Germinal center (tissue), 1 donor: ENCODE measurements around the gene RIOK3.
"Not testable (repeated sequence)": the region's sequence is repeated elsewhere in the genome, so short reads cannot be mapped to it uniquely, and the experiment has no call there.

Experiments
- DNase-seq: peaks from one replicate; pipeline ENCODE4 v3.0.0; 2012; ENCODE audit warnings: mixed read lengths, low spot score

RIOK3 gene

GRCh38 chr18:23451491-23451890, 1.6 kb upstream of the RIOK3 start:
- no peak for DNase-seq

DNA sequence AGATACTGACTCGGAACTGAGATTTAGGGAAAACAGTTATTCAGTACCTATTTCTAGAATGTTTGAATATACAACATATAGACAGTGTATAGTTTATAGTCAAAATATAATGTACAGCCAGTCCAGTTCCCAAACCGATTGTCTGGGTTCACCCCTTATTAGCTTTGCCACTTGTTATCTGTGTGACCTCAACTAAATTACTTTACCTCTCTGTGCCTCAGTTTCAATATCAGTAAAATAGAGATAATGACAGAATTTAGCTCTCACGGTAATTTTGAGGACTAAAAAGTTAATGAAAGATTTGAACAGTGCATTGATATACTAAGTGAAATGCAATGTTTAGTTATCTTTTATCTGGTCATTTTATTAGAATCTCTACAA, 750 bp upstream of the RIOK3 start:
- DNase-seq = no peak

- no peak for DNase-seq
Observed at GRCh38 chr18:23453680-23454058, 582 bp downstream of the RIOK3 start.

DNA sequence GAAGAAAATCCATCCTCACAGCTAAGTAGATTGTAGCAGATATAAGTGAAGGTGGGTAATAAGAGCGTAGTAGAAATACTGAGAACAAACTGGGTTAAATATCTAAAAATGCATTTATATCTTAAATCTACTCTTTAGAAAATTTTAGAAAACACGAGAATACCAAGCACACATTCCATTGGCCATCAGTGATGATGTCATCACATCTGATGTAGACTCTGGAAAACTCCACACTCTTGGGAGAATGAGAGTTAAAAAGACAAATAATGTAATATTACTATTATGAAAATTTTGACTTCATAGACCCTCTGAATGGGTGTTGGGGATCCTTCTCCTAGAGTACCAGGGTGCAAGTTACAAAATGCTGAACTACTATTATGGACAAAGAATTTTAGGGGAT, 3.7 kb downstream of the RIOK3 start:
- no peak for DNase-seq

GRCh38 chr18:23458830-23459529, 5.9 kb downstream of the RIOK3 start:
- DNase-seq = no peak

GRCh38 chr18:23459530-23459921, 6.4 kb downstream of the RIOK3 start:
- DNase-seq = no peak

DNA sequence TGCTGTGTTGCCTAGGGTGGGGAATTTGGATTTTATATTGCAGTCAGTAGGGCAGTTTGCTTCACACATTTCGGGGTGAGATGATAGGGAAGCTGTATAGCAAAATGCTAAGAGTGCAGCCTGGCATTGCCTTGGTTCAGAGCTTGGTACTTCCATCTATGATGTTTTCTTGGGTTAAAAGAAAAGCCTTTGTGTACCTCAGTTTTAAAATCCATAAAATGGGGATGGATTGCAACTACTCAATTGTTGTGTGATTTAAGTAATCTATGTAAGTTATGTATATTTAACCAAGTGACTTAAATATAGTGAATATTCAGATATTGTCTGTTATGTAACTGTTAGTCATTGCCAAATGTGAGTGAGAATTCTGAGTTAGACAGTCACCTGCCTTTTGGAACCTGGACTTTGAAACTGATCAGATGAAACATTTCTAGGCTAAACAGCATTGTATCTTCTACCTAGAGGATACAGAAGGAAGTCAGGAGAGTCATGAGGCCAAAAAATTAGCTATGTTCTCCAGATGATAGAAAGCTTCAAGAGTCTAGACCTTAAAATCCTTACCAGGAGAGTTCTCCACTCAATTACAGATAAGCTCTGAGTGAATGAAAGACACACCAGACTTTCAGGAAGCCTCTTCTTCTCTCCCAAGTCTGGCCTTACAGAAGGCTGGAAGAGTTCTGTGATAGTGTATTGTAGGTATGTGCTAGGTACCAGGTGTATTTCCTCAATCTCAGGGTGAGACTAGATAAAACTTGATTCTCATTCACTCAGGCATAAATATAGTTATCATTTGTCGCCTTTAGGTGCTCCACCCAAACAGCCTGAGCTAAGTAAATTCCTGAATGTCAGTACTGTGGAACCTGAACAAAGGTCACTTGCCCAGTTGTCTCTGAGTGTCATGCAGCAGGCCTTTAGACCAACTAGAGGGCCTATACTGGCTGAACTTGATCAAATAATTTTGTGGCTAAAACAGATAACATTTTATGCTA, 7.5 kb downstream of the RIOK3 start:
- no peak for DNase-seq

DNA sequence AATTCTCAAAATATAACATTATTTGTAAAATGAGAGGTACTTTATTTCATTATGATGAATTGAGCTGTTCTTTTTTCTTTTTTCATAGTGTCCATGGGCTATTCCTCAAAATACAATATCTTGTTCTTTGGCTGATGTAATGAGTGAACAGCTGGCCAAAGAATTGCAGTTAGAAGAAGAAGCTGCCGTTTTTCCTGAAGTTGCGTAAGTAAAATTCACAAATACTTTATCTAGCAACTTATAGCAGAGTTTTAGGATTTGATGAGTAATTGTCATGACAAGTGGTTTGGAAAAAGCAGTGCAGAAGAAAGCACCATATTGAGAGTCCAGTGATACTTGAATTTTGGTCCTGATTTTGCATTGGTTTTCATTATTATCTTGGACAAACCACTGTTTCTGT, 9.8 kb downstream of the RIOK3 start:
- no peak for DNase-seq

GRCh38 chr18:23468753-23469459, 15.8 kb downstream of the RIOK3 start:
- DNase-seq = no peak

DNA sequence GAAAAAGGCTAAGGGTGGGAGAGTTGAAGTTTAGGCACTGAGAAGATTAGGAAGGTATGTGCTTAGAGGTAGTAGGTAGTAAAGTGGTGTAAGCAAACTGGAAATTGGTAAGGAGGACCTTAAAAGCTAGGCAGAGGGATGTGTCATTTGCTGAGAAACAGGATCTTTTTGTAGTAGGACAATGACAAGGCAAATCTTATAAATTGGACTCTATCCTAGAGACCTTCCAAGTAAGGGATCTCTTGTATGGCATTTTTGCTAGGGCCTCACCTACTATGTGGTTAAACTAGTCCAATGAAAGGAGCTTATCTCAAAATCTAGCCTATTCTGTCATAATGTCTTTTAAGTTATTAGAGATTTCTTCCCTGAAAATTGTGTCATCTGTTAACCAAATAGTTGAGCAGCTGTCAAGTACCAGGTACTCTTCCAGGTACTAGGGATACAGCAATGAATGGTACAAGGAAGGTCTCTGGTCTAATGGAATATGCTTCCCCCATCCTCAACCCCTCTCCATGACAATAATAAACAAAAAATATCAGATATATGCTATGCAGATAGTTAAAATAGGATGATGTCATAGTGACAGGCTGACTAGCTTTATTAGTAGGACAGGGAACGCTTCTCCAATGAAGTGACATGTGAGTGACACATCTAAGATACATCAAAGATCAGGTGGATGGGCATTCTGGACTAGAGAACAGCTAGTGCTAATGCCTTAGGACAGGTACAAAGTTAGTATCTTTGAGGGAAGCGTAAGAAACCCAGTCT, 17.7 kb downstream of the RIOK3 start:
- DNase-seq = no peak

DNA sequence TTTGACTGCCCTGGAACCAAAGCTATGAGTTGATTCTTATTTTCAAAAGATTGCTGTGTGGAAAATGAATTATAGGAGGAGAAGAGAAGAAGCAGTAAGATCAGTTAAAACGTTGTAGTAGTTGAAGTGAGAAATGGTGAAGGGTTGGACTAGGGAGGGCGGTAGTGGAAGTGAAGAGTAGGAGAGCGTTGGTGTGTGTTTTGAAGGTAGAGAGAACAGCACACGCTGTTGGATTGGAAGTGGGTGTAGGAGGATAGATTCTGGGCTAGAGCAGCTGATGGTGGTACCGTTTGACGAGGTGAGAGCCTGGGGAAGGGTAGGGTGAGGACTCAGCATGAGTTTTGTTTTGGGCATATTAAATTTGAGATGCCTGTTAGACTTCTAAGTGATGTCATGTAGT, 18.4 kb downstream of the RIOK3 start:
- no peak for DNase-seq

- DNase-seq = peak; percentile 59
Observed at GRCh38 chr18:23479829-23480505, 26.9 kb downstream of the RIOK3 start.

- DNase-seq = no peak
Observed at GRCh38 chr18:23484561-23485182, 31.6 kb downstream of the RIOK3 start.

- no peak for DNase-seq
Observed at GRCh38 chr18:23485386-23485785, 32.3 kb downstream of the RIOK3 start.

DNA sequence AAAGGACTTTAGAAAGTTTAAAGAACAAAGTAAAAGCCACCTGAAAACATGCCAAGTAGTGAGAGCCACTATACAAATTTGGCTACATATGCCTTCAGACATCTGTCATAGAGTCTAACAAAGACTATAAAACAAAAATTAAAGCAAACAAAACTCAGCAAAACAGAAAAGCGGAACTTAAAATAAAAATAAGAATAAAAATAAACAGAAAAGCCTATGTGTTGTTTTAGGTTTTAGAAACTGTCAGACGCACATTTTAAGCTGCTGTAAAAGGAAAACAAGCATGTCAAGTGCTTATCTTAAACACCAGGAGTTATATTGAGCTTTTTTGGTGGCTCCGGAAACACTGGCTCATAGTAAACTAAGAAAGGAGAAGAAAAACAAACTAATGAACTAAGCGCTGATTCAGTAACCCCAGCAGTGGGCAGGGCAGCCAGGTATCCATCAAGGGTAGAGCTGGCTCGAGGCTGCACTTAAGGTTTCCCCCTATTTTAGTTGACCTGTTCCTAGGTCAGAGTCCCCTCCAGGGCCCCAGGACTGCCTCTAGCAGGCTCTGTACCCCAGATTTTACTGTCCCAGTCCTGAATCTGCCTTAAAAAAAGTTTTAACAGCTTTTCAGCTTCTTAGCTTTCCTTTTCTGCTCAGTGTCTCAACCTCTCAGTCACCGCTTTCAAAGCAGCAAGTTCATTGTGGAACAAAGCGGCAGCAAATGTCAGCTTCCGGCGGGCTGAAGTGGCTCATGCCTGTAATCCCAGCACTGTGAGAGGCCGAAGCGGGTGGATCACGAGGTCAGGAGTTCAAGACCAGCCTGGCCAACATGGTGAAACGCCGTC, 34.9 kb downstream of the RIOK3 start:
- peak; percentile 41 for DNase-seq

DNA sequence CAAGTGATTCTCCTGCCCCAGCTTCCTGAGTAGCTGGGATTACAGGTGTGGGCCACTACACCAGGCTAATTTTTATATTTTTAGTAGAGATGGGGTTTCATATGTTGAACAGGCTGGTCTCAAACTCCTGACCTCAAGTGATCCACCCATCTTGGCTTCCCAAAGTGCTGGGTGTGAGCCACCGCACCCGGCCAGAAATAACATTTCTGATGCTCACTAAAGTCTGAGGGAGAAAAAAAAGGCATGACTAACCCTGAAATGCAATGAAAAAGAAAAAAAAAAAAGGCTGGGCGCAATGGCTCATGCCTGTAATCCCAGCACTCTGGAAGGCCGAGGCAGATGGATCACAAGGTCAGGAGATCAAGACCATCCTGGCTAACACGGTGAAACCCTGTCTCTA, 36.5 kb downstream of the RIOK3 start:
- DNase-seq = not testable (repeated sequence)

- no peak for DNase-seq
Observed at GRCh38 chr18:23493654-23494053, 40.6 kb downstream of the RIOK3 start.

DNA sequence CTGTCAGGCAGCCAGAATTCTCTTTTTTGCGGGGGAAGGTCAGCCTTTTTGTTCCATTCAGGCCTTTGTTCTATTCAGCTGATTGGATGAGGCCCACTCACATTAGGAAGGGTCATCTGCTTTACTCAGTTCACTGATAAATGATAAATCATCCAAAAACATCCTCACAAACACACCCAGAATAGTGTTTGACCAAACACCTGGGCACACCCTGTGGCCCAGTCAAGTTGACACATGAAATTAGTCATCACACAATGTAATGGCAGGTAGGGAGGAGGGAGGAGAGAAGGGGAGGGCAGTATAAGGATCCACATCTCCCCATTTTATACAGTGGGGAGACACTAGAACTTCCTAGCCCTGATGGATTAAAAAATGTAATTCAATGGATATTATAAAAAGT, 41.9 kb downstream of the RIOK3 start:
- no peak for DNase-seq

DNA sequence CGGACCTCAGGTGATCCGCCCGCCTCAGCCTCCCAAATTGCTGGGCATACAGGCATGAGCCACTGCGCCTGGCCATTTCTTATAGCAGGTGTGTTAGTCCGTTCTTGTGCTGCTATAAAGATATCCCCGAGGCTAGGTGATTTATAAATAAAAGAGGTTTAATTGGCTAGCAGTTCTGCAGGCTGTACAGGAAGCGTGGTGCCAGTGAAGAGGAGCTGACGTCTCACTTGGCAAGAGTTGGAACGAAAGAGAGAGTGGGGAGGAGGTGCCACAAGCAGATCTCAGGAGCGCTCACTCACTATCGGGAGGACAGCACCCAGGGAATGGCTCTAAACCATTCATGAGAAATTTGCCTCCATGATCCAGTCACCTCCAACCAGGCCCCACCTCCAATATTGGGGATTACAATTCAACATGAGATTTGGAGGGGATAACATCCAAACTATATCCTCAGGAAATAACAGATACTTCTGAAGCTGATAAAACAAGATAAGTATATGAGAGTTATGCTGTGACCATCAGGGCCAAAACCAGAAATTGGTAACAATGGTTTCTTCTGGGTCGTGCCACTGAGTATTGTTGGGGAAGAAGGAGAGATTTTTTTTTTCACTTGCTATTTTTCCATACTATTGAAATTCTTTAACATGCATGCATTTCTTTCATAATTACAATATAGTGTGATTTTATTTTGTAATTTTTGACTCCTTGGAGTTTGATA, 42.8 kb downstream of the RIOK3 start:
- no peak for DNase-seq
